ENCODE data around the gene CACNB3.

The CACNB3 gene

DNA sequence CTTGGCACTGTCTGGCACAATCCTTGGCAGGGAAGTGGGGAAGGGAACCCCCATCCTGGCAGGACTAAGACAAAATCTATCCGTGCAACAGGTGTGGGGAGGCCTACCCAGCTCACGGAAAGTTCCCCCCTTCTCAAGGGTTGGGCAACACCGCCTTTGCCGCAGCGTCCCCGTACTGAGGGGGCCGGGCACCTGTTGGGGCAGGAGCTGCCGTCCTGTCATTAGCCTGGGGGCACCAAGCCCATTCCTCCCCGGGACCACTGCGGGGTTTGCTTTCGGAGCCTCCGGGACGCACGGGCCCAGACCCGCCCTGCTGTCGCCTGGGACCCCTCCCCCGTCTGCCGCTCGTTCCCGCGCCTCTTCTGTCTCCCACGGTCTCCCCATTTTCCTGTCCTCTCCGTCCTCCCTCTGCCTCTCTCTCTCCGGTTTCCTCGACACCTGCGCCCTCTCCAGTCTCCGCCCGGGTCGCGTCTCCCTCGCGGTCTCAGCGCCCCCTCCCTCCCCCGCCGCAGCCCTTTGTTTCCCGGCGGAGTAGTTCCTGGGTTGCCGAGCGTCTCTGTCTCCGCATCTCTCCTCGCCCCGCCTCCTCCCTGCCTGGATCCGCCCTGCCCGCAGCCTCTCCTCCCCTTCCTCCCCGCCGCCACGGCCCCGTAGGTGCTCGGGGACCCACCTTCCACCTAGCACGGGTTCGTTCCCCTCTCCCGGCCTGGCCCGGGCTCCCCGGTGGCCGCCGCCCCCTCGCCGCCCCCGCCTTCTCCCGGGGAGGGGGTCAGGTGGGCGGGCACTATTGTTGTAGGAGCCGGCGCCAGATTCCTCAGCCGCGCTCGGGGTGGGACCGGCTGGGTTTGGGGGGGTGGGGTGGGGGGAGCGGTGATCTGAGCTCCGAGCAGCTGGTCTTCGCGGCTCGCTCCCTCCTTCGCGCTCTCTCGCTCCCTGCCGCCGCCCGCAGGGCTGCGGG is at the start of gene CACNB3:
Gene CACNB3, plus strand, starts transcription at position 624 of the 958 bp plus-strand sequence. CDS start 434 bp downstream, outside the sequence.
- peak; percentile 30 for DNase-seq

DNA sequence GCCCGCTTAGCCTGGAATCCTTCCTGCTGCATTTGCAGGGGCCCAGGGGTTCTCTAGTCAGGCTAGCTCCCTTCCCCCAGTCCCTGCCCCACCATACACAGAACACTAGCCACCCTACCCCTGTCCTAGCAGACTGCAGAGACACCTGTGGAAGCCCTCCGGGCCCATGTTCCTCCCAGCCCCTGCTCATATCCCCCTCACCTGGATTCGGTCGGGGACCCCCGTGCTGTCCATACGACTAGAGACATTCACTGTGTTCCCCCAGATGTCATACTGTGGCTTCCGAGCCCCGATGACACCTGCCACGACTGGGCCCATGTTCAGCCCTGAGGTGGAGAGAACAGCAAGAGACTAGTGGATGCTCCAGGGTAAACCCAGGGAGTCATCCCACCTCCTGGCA is 49.6 kb upstream of the CACNB3 start:
- no peak for DNase-seq

DNA sequence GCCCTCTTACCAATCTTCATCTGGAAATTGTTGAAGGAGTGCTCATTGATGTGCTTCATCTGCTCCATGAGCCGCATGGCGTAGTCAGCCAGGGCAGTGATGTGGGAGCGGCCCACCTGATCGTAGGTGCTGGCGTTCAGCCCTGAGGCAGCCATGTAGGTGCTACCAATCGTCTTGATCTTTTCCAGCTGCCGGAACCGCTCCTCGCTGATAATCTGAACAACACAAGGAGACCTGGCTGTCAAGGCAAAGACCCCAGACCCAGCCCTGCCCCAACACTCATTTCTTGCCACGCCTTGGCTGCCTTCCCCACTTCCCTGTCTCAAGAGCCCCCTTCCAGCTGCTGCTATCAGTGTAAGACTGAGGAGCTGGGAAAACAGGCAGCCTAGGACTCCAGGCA is 47.5 kb upstream of the CACNB3 start:
- no peak for DNase-seq

DNA sequence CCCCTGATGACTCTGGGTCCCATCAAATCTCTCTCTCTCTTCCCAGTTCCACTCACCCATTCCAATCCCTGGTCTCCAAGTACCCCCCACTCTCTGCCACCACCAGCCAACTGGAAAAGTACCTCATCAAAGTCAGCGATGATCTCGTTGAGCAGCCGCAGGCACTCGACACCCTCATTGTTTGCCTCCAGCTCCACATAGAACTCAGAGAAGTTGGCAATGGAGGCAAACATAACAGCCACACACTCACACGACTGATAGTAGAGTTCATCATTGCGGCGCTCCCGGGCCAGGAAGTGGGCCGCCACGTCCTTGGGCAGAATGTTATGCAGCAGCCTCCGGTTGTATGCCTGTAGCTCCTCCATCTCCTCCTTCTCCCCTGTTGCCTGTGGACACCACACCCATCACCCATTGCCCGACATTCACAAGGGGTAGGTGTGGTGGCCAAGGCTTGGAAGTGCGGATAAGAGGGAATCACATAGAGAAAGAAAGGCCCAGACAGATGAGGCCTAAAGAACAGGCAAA is 46.6 kb upstream of the CACNB3 start:
- DNase-seq = no peak

DNA sequence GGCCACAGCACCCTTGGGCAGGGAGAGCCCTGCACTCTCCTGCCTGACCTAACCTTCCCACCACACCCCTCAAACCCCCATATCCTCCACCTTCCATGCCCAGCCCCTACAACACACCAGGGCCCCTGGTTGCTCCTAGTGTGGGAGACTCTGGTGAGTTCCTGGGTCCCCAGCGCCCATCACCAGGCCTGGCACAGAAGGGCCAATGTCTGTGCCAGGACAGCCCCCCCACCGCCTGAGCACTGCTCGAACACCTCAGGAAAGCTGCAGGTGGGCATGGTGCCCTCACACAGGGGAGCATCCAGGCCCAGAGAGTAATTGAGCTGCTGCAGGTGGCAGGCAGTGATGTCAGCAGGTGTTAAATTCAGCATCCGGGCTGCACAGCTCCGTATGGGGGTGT is 44.6 kb upstream of the CACNB3 start:
- no peak for DNase-seq

DNA sequence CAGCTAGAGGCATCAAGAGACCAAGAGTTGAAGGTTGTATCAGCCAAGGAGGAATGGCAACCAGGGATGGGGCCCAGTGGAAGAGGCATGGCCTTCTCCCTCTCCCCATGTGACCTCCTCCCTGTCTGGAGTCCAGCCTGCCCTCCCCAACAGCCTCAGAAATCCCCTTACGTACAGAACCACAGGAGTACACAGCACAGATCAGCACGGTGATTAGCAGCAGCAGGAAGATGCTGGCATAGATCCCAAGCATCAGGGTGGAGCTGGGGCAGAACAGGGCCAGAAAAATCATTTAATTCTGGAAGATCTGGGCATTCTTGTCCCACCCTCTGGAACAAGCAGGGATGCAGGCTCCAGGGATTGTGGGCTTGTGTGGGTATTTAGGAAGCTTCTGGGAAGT is 43.8 kb upstream of the CACNB3 start:
- no peak for DNase-seq

DNA sequence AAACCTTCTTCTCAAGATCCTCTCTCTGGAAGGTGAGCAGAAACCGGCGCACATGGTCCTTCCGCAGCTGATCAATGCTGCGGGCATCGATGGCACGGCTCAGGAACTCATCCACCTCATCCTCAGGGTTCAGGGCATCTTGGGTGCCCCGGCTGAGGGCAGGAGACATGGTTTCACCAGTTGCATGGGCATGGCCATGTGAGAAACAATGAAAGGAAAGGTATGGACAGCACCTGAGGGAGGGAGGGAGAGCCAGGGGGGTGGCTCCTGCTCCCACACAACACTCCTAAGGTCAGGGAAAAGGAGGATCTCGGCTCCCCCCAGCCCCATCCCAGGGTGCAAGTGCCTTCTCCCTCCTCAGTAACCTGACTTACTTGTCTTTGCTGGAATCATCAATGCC is 43.0 kb upstream of the CACNB3 start:
- DNase-seq = no peak

DNA sequence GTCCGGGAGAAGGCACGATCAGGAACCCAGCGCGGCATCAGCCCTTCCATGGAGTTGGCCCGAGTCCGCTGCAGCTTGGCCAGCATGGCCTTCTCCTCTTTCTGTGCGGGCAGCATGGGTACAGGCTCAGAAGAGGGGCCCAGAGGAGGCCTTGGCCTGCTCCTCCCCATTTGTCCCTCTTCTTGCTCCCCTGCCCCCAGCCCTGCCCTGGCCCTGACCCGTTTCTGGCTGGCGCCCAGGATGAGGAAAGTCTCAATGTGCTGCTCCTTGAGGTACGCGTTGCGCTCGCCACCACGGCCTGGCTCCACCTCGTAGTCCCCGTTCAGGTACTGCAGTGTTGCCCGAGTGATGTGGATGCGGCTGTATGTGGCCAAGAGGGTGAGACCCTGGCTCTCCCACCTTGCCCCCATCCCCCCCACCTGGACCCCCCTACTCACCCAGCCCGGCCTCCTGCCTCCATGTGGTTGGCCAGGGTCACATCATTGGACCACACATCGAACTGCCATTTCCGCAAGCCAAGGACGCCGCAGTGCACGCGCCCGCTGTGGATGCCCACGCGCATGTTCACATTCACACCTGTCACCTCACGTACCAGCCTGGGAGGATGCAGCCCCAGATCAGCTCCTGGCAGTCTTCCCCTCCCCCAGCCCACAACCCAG is 42.2 kb upstream of the CACNB3 start:
- DNase-seq = no peak

DNA sequence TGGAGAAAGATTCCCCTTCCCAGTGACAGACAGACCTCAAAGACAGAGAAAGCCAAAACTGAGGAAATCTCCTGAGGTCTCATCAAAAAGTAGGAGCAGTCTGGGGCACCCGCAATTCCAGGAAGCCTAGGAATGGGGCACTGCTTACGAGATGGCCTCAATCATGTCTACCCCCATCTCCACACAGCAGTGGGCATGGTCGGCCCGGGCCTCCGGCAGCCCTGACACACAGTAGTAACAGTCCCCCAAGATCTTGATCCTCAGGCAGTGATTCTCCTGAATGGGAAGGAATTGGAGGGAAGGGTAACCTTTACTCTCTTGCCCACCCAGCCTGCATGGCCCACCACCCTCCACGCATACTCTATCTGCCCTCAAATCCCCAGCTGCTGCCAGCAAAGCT is 41.3 kb upstream of the CACNB3 start:
- no peak for DNase-seq

DNA sequence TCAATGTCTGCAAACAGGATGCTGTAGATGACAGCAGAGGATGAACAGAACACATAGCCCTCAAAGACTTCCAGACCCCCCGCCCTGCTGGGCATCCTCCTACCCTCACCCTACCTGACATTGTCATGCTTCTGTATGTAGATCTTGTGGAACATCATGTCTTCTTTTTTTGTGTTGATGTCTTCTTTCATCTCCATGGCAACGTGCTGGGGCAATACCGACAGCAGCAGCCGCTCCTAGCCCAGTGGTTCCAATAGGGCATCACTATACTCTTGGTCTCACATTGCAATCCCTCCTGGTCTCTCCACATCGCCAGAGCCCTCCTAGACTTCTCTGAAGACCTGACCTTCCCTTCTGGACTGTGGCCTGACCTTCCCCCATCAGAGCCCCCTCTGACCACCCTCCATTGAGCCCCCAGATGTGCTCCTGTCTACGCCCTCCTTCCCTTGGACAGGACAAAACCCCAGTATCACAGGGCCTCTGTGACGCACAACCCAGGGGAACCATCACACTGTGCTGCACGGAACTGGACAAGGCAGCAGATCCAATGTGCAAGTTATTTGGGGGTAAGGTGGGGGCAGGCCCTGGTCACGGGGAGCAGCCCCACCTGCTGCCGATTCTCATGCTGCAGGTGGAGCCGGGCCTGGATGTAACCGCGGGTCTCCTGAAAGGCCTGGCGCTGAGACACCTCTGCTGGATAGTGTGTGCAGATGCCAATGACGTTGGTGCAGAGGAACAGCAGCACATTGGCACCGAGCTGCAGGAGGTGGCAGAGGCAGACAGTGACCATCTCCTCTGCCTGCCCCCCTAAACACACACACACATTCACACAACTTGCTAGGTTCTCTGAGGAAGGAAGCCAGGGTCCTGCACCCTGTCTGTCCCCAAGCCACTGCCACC is 40.5 kb upstream of the CACNB3 start:
- DNase-seq = no peak

DNA sequence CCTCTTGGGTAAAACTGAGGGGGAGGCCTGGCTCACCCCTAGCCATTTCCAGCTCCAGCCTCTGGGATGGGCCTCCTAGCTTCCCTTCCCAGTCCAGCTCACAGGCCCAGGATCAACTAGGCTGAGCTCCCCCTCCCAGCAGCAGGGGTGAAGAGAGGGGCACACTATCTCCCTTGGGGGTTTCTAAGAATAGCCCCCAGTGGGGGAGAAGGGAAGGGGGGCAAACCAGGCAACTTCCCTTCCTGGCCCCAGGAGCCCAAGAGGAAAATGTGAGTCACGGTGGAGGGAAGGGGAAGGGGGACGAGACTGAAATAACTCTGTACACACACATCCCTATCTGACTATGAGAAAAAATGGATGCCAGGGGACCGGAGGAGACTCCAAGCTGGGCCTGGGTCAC is 38.4 kb upstream of the CACNB3 start:
- DNase-seq = no peak

DNA sequence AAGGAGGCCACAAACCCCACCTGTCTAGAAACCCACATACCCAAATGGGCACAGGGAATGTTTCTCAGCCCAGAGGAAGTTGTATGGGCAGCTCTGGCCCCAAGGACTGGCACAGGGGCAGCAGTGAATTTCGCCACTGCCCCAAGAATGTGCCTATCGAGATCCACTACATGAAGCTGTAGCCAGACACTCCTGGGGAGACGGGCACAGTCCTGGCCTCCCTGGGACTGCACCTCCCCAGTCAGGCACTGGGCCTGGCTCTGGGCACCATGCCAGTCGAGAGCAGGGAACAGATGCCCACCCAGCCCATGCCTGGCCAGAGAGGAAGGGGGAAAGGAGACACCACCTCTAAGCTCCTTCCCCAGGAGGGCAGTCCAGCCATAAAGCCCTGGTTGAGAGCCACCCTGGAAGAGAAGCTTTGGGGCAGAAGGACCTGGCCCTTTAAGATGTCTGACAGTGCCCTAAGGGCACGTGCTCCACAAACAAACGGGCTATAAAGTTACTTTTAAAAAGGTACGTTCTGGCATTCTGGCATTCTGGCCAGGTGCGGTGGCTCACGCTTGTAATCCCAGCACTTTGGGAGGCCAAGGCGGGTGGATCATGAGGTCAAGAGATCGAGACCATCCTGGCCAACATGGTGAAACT is 37.8 kb upstream of the CACNB3 start:
- no peak for DNase-seq

DNA sequence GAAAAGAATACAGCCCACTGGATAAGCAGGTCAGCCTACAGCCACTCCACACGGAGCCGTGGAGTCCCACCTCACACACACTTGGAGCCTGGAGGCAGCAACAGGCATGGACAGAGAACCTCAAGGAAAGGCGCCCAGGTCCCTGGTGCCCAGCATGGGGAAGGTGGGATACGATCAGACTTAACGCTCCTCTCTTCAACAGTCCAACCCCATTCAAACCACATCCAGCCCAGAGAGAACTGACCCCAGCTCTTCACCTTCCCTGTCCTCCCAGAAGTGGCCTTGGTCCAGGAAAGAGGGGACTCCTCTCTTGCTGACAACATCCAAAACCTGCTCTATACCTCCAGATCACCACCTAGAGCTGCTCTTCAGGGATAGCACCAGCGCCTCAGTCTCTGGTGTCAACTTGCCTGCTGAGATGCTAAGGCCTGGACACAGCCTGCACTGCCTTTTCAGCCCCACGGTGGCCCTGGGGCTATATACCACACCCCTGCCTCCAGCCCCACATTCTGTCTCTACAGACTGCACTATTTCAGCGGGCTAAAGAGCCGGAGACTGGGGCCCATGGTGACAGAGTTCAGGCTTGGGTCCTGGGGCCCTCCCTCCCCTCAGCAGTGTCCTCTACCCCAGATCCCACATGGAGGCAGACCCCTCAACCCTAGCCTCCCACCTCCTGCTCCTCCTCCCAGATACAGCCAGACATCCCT is 36.4 kb upstream of the CACNB3 start:
- no peak for DNase-seq

DNA sequence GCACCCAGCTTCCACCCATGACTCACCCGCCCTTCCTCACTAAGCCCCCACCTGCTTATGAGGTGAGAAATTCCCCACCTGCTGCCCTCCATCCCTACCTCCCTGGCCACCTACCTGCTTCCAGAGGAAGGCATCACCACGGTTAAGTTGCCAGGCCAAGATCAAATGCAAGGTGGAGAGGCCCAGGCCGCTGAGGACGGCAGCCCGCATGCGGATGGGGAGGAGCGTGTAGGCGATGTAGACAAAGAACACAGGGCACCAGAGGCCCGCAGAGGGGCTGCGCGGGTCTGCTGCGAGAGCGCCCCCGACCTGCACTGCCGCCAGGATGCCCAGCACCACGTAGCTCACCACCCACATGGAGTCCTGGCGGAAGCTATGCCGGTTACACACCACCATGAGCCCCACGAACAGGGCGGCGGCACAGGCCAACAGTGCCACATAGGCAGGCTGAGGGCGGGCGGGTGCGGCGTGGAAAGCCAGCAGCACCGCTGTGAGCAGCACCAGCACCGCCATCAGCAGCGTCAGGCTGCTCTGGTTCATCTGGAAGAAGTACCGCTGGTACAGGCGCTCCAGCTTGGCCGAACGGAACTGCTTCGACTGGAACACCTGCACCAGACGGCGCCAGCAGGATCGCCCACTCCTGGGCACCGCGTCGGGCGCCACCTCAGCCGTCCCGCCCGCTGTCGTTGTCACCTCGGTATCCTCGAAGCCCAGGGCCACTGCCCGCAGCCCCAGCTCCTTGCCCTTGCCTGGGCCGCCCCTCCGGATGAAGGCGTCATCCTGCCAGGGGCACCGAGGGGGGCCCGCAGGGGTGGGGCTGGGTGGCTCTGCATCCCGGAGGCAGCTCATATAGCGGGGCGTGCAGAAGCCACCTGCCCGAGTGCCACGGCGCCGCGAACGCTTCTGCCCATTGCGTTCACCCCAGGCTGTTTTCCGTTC is 35.6 kb upstream of the CACNB3 start:
- no peak for DNase-seq

DNA sequence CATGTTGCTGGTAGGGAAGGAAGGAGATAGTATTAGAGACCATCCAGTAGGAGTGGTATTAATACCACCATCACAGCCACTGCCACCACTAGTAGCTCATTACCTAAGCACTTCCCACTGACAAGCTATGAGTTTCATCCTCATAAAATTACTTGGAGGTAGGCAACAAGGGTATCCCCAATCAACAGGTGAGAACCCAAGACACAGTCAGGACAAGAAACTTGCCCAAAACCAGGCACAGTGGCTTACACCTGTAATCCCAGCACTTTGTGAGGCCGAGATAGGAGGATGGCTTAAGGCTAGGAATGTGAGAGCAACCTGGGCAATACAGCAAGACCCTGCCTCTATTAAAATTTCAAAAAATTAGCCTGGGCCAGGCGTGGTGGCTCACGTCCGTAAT is 34.9 kb upstream of the CACNB3 start:
- no peak for DNase-seq

DNA sequence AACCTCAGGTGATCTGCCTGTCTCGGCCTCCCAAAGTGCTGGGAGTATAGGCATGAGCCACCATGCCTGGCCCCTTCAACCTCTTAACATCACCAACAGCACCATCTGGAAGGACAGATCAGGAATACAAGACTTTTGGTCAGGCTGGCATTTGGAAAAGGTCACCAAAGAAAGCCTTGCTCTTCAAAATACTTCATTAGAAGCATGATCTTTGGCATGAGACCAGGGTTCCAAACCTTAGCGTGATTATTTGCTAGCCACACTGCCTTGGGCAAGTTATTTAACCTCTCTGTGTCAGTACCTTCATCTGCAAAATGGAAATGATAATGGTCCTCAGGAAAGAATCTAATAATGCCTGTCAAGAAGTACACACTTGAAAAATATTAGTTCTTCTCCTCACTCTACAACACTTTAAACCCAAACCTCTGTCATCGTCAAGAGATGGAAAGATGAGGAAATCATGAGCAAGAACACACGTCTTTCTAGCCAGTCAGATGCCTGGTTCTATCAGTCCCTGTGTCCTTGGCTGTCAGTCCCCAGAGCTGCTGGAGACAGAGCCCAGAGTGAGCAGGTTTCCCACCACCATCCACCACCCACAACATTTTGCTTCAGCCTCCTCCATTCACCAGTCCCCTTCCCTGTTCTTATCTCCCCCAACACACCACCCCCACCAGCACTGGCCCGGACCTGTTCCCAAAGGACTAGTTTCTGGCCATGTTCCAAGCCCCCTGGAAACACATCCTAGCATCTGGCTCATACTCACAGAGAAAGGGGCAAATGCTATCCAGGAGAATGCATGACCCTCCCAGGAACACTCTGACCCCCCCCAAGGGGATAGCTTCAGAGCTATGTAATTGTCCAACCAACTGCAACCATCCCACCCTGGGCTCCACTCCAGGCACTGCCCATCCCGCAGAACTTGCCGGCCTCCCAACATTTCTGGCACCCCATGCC is 31.4 kb upstream of the CACNB3 start:
- no peak for DNase-seq

DNA sequence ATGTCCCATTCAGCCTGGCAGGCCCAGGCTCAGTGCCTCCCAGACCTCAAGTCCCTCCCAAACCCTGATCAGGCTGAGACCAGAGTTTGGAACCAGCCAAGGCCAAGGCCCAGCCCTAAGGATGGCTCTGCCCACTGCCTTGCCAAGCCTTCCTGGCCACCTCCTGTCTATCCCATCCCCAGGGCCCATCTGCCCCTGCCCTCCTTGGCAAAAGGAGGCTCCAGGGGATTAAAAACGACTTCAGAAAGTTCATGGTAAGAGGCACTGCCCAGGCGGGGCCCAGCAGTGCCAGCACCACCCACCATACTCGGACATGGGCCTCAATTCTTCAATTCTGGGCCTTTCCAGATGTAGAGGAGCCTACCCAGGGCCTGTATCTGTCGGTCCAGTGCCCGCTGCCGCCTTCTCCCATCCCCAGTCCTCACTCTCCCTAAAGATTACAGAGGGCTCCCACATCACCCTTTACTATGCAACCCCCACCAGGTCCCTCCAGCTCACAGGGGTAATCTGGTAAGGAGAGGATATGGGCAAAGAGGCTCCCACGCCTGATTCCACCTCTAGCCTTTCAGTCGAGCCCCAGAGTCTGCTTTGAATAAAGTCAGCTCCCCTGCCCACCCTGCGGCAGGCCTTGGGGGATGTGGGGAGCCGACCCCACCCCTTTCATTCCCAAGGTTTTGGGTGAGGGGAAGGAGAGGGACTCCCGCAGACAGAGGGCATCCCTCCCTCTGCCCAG is 30.3 kb upstream of the CACNB3 start:
- peak; percentile 1 for DNase-seq

DNA sequence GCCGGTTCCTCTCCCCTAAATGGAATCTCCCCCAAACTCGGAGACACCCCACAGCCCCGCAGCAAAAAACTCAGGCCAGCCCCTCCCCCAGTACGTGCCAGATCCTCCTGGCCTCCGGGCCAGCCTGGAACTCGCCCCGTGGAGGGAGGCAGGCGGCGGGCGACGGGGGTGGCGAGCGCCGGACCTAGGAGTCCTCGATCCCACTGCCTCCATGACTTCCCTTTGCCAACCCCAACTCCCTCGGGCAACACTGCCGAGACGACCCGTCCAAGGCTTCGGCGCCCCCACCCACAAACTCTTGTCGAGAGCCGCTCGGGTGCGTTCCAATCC is 29.8 kb upstream of the CACNB3 start:
- no peak for DNase-seq

Measured in kidney glomerular epithelial cell (primary cell).